CD4-positive, alpha-beta T cell treated with Interleukin-6 for 4 hours (primary cell): ENCODE results near the gene FIBCD1.
"Not testable (repeated sequence)": the region's sequence is repeated elsewhere in the genome, so short reads cannot be mapped to it uniquely, and the experiment has no call there.

ENCODE experiments used
- DNase-seq: peaks from one replicate; pipeline ENCODE4 v3.0.0-alpha.2; 2020; ENCODE audit warnings: mixed read lengths

The FIBCD1 gene

DNA sequence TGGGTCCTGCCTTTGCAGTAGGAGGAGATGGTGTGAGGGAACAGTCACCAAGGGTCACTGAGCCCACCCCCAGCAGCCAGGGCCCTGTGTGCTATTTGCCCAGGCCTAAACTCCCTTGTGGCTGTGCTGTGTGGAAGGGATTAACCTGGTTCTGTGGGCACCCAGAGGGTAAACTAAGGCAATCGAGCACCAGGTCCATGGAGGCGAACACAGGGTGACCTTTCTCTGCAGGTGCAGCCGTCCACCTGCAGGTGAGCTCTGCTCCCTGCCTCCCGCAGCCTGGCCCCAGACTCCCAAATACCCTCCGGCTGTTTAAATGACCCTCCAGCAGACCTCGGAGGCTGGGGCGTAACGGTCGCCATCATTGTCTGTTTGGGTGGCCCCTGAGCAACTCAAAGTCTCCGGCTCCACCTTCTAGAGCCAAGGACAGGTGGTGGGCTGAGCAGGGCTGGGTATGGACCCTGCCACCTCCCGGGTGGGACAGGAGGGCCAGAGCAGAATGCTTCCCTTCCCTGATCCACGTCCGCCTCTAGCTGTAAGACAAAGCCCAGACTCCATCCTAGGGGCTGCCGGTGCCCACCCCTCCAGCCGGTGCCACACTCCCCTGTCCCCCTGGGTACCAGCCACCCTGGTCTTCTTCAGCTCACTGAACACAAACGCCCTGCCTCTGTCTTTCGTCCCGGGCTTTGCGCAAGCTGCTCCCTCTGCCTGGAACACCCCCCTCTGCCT, 34.1 kb upstream of the FIBCD1 start:
- no peak for DNase-seq

DNA sequence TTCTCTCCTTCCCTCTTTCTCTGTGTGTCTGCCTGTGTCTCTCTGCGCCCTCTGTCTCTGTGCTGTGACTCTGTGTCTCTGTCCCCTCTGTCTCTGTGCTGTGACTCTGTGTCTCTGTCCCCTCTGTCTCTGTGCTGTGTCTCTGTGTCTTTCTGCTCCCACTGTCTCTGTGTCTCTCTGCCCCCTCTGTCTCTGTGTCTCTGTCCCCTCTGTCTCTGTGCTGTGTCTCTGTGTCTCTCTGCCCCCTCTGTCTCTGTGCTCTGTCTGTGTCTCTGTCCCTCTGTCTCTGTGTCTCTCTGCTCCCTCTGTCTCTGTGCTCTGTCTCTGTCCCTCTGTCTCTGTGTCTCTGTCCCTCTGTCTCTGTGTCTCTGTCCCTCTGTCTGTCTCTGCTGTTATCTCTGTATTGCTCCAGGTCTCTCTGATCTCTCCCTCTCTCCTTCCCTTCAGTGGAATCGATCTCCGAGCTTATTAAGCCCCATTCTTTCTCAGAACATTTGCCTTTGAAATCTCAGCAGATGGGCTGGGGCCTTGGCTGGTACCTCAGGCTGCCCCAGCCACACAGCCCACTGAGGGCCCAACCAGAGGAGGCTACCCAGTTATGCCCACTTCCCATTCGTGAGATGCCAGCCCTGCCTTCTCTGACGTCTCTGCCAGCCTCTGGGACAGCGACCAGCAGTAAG, 33.4 kb upstream of the FIBCD1 start:
- DNase-seq, result no peak

DNA sequence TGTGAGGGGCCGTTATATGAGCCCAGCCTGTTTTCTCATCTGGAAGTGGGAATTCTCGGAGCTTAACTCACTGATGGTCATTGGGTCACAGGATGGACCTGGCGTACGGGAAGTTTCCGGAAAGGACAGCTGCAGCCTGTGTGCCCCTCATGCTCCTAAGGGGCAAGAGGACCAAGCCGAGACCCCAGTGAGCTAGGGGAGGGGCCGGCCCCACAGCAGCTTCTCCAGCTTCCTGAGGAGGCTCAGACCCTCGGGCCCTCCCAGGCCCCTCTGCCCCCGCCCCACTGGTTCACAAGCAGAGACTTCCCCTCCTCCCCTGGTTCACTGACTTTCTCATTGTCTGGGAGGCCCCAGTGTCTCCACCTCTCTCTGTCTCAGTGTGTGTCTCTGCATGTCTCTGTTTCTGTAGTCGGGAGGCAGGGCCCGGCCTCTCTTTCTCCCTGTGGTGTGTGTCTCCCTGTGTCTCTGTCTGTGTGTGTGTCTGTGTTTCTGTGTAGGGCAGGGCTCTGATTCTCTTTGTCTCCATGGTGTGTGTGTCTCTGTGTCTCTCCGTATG, 32.3 kb upstream of the FIBCD1 start:
- no peak for DNase-seq

DNA sequence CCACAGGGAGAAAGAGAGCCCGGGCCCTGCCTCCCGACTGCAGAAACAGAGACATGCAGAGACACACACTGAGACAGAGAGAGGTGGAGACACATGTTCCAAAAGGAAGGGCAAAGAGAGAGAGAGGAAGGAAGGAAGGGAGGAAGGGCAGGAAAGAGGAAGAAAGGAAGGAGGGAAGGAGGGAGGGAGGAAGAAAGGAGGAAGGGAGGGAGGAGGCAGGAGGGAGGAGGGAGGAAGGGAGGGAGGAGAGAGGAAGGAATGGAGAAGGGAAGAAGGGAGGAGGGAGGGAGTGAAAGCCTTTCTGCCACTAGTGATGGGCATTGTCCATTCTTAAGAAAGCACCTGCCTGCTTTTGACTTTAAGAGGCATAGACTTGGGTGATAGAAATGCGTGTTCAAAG, 31.8 kb upstream of the FIBCD1 start:
- no peak for DNase-seq

DNA sequence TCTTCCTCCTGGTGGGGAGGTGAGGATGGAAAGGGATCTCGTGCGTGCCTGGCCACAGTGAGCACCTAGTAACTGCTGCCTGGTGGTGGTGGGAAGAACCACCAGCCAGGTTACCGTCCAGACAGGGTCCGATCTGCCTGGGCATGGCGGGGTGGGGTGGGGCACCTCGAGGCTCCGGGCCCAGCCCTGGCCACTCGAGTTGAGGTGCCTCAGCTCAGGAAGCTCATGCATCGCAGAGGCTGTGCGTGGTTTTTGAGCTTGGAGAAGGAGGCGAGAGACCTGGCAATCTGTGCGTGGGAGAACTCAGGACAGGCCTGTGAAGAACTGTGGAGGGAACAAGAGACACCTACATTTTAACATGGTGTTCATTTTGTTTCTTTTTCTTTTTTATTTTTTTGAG, 31.0 kb upstream of the FIBCD1 start:
- no peak for DNase-seq

DNA sequence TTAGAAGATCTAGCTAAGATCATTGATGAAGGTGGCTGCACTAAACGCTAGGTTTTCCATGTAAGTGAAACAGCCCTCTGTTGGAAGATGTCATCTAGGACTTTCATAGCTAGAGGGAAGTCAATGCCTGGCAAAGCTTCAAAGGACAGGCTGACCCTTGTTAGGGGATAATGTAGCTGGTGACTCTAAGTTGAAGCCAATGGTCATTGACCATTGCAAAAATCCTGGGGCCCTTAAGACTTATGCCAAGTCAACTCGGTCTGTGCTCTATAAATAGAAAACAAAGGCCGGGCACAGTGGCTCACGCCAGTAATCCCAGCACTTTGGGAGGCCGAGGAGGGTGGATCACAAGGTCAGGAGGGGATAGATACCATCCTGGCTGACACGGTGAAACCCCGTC, 26.6 kb upstream of the FIBCD1 start:
- DNase-seq, result no peak

DNA sequence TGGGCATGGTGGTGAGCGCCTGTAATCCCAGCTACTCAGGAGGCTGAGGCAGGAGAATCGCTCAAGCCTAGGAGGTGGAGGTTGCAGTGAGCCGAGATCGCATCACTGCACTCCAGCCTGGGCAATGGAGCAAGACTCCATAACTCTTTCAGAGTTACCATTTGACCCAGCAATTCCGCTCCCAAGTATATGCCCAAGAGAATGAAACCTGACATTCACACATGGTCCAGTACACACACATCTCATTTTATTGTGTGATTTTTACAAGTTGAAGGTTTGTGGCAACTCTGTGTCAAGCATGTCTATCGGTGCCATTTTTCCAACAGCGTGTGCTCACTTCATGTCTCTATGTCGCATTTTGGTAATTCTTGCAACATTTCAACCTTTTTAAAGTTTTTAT, 24.9 kb upstream of the FIBCD1 start:
- no peak for DNase-seq

DNA sequence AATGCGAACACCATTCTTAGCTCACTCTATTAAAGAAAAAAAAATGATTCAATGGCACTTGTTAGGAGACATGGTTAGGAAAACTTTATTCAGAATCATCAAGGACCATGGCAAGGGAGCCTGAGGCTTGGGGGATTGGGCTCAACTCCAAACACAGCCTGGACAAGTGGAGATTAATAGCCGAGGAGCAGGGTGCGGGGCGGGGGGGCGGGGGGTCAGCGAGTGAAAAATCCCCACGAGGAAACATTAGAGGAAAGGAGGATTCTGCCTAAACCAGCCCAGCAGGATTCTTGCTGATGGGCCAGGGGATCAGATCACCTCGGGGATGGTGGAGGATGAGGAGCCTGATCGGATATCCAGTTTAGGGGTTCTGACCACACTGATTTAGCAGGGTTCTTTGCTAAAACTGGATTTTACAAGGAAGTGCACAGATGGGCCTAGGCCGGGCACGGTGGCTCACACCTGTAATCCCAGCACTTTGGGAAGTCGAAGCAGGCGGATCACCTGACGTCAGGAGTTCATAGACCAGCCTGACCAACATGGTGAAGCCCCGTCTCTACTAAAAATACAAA, 24.4 kb upstream of the FIBCD1 start:
- no peak for DNase-seq

DNA sequence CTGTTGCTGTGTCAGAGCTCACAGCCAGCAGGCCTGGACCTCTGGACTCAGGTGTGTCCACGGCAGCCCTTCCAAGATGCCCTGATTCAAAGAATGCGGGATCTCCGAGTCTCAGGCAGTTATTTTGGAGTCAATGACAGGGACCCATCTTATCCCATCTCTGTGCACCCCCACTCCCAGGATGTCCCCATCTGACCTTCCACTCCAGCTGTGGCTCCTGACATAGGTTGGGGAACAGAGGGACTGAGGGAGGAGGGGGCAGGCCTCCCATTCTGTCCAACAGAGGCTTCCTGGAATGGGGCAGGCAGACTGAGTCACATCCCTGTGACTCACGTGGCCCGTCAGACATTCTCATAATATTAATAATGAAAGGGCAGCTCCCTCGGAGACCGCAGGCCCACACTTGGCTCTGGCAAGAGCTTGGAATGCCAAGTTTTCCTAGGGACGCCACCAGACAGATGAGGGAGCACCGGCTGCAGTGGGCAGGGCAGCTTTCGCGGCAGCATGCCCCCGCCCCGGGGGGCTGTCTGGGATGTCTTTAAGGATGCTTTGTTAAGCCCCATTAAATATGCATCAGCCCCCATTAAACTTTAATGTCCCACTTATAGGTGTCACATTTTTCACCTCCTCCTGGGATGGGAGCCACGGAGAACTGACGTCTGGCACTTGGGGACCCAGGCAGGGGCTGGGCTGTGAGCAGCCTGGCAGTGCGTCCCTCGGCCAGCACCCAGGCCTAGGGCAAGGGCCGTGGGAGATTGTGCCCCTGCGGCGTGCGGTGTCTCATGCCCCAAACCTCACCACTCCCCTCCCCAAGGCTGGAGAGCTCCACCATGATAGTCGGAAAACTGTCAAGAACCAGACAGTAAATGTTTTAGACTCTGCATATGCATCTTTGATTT, 23.6 kb upstream of the FIBCD1 start:
- DNase-seq, result no peak

DNA sequence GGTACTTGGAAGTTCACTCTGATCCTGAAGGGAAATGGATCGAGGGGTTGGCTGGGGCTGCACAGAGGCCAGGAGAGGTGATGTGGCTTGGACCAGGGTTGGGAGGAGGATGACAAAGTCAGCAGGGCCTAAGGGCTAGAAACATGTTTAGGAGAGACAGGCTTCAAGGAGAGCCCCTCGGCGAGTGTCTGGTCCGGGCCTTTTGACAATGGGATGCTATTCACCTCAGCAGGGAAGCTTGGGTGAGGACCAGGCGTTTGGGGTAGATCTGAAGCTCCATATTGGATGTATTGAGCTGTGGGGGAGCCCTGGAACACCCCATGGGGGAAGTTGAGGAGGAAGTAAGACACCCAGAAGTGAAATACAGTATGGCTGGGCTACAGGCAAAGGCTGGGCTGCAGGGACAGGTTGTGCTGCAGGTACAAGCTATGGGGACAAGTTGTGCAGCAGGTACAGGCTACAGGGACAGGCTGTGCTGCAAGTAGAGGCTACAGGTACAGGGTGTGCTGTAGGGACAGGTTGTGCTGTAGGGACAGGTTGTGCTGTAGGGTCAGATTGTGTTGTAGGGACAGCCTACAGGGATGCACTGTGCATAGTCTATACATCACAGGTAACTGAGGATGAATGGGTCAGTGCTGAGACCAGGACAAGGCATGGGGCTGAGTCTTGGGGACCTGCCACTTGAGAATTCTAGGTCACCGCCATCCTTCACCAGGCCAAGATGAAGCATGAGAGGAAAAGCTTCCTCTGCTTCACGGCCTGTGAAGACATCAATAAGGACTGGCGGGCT, 22.7 kb upstream of the FIBCD1 start:
- no peak for DNase-seq

DNA sequence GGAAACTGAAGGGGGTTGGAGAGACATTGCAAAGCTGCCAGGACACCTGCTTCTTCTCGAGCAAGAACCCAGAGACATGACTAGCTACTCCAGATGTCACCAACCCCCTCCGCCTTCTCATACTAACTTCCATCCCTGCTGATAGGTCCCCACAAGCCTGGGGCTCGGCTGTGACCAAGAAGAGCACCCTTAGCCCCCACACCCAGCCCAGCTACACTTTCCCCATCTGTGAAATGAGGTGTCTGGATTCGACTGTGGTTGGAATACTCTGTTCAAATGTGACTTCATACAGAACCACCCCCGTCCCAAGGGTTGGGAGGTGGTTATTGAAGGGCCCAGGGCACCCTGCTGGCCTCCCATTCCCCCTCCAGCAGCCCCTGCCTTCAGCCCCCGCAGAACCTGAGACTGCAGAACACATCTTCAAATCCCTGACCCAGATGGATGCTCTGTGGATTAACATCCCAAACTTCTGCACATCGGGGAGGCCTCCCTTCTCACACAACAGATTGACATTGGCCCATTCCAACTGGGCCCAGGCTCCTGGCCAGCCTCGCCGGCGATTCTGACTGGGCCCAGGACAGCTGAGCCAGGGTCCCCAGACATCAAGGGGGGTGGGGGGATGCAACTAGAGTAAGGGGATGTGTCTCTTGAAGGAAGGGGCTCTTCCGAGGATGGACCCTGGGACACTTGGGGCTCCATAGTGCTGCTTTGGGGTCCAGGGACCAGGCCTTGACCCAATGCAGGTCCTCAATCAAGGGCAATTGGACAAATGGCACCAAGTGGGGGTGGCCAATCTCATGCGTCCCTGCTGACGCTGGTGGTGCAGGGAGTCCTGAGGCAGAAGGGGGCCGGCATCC, 21.7 kb upstream of the FIBCD1 start:
- no peak for DNase-seq

DNA sequence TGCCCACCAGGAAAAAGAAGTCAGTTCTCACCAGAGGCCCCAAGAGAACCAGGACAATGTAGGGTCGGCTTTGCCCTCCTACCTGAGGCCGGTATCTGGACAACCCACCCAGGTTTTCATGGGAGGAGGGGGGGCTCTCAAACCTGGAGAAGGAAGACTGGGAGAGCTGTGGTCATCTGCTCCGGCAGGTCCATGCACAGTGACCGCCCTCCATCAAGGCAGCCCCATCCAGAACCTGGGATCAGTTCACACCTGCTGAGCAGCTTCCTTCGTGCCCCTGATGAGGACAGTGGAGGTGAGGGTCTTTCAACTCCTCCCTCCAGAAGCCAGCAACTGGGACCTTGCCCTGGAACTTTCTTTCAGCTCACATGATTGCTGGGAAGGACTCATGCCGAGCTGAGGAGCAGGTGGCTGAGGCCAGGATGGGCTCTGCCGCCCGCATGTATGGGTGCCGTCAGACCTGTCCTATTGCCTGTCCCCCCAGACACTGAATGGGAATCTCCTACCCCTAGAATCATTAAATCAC, 20.8 kb upstream of the FIBCD1 start:
- DNase-seq, result no peak

DNA sequence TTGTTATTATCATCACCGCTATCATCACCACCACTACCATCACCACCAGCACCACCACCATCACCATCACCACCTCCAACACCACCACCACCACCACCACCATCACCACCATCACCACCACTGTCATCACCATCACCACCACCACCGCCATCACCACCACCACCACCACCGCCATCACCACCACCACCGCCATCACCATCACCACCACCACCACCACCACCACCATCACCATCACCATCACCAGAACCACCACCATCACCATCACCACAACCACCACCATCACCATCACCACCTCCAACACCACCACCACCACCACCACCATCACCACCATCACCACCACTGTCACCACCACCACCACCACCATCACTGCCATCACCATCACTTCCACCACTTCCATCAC, 19.5 kb upstream of the FIBCD1 start:
- not testable (repeated sequence) for DNase-seq

DNA sequence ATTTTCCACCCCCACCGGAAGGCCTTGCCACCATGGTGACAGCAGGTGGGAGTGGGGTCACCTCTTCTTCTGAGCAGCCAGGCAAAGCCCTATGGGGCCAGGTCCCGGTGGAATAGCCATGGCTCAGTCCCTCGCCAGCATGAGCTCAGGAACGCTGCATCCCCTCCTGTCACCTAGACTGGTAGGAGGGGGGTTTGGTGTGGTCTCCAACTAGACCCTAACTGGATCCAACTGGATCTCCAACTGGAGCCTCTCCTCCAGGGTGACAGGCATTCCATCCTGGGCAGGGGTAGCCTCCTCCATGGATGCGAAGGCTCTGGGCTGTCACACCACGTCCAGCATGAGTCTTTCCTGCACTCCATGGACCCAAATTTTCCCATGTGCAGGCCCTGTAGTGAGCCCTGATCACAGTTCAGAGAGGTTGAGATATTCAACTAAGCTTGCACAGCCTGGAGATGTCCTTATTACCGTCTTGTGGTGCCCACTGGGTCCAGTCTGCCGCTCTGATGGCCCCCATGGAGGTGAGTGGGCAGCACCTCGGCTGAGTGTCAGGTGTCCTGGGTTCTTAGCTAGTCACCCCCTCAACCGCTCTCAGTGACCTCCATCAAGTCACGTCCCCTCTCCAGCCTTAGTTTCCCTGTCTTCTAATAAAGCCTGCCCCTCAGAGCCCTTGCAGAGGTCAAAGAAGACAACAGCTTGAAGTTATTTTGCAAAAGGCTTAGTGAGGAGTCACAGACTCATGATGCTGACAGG, 18.6 kb upstream of the FIBCD1 start:
- DNase-seq, result no peak

DNA sequence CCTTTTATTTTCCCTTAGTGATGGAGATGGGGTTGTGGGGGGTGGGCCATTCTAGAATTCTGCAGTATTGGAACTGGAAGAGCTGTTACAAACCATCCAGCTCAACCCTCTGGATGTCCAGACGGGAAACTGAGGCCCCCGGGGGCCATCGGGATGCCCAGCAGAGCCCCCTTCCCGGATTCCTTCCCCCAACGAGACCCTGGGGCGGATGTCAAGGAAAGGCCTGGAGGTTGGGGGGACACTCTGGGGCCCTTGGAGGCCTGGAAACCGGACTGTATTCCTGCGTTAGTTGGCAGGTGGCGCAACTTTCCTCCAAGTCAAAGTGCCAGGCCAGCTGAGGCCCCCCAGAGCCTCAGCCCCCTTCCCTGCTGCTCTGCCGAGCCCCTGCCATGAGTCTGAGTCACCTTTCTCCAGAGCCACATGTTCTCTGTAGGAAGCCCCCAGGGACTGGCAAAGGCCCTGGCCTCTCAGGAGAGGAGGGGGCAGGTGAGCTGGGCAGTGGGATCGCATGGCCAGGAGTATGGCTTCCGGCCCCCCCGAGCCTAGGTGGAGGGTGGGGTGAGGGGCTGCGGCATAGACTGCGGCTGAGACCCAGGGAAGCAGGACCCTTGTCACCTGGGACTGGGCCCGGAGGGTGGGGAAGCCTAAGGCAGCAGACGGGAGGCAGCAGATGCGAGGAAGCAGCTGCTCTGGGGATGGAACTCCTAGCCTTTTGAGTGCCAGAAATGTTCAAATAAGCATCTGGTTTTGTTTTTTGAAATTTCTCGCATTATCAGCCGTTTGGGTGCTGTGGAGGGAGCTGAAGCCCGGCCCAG, 17.8 kb upstream of the FIBCD1 start:
- DNase-seq, result no peak

DNA sequence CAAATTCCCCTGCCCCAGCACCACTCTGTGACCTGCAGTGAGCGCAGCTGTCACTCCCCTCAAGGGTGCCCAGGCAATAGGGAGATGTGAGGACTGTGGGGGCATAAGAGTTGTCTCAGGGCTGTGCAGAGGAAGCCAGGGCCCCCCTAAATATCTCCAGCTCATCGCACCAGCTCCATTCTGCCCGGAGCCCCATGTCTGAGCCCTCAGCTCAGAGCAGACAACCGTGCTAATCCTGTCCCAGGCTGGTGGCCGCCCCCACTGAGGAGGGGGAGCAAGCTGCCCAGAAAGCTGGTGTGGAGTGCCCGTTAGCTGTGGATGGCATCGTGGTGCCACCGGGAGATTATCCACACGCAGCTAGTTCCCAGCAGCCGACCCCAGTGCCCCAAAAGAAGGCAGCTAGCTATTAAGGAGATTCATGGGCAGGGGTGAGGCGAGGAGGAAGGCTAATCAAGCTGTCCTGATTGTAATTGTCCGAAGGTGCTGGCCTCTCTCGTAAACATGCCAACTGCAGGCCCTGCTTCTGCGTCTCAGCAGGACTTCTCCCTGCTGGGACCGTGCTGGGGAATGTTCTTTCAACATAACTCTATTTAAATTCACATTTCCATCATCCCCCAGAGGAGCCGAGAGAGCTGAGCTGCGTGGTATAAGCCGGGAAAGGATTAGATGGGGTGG, 17.0 kb upstream of the FIBCD1 start:
- DNase-seq, result no peak

DNA sequence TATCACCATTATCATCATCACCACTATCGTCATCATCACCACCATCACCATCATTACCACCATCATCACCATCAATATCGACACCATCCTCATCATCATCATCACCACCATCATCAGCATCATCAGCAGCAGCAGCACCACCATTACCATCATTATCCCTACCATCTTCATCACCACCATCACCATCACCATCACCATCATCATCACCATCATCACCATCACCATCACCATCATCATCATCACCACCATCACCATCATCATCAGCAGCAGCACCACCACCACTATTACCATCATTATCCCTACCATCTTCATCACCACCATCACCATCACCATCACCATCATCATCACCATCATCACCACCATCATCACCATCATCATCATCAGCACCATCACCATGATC, 15.9 kb upstream of the FIBCD1 start:
- DNase-seq, result not testable (repeated sequence)

DNA sequence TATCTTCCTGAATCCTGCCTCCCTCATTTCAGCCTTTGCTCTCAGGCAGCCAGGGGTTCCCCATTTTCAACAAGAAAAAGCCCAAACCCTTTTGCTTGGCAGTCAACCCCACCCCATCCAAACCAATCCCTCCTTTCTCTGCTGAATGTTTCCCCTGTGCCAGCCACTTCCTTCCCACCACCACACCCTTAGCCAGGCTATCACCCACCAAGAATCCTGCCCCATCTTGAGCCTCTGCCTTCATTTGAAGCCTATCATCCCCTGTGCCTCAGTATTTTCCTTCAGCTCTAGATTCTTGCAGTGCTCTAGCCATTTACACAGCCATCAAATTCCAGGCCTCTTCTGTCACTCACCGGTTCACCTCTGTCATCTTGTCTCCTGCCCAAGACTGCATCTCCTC, 15.3 kb upstream of the FIBCD1 start:
- DNase-seq, result no peak
